SK-N-SH (cell line): Measurements from ENCODE around the gene SGTA. TPM values are rescaled to one million over a fixed set of nuclear protein-coding genes. Genes with fewer than 3 reads are reported as not detected.

Experiments used
- CTCF ChIA-PET: fragments of 300-600, 350-600 bp; formaldehyde crosslinking; extraction: SDS; loops from one replicate; lab custom pipeline; 2021; lab: Yijun Ruan, JAX
- POLR2A ChIA-PET: fragments of 350-600 bp; sonication (Branson Sonifier 250); formaldehyde crosslinking; extraction: SDS; loops from one replicate; lab custom pipeline; 2020; ENCODE audit warnings: antibody characterized with exemption, inconsistent platforms; lab: Yijun Ruan, JAX
- DNase-seq: peaks from one replicate; pipeline ENCODE4 v3.0.0; 2012
- H2AFZ ChIP-seq: fragments of 200-600 bp; sonication (generic); 2 replicates; pipeline ENCODE4 v1.8.1; 2016; ENCODE audit warnings: antibody characterized with exemption, mild to moderate bottlenecking, low read depth
- H3F3A ChIP-seq: fragments of 200-600 bp; sonication (generic); replicated peaks from 2 replicates; pipeline ENCODE3; 2016; ENCODE audit warnings: antibody characterized with exemption, mild to moderate bottlenecking; ENCODE audit not compliant: insufficient read depth
- H3K27ac ChIP-seq, 2 experiments: fragments of 200-500 bp in 1 of 2; fragments of 200-600 bp in 1 of 2; sonication (Bioruptor generic) in 1 of 2; sonication (generic), shearing (Covaris generic) in 1 of 2; 2 replicates each; pipeline versions ENCODE4 v1.5.1 to v1.6.1; 2014 to 2016; ENCODE audit warnings: low read depth in 2 of 2, inconsistent platforms in 1 of 2, low read length in 1 of 2, mild to moderate bottlenecking in 1 of 2, mixed read lengths in 1 of 2
- H3K27me3 ChIP-seq: fragments of 200-600 bp; sonication (generic), shearing (Covaris generic); 2 replicates; pipeline ENCODE4 v1.6.1; 2016; ENCODE audit warnings: mixed run types; ENCODE audit not compliant: insufficient read depth
- H3K36me3 ChIP-seq, 2 experiments: fragments of 200-500 bp in 1 of 2; fragments of 200-600 bp in 1 of 2; sonication (Bioruptor generic) in 1 of 2; sonication (generic) in 1 of 2; replicated peaks in 1 of 2; 2 replicates each; pipeline versions ENCODE3 to v1.5.1; 2014 to 2016; ENCODE audit warnings: low read length in 1 of 2, mild to moderate bottlenecking in 1 of 2; ENCODE audit not compliant: insufficient read depth in 2 of 2, control insufficient read depth in 1 of 2
- H3K4me1 ChIP-seq, 2 experiments: fragments of 200-500 bp in 1 of 2; fragments of 200-600 bp in 1 of 2; sonication (Bioruptor generic) in 1 of 2; sonication (generic), shearing (Covaris generic) in 1 of 2; 2 replicates each; pipeline versions ENCODE4 v1.5.1 to v1.6.1; 2014 to 2016; ENCODE audit warnings: low read depth in 1 of 2, low read length in 1 of 2, mixed run types in 1 of 2; ENCODE audit not compliant: insufficient read depth in 2 of 2, control insufficient read depth in 1 of 2
- H3K4me2 ChIP-seq: fragments of 200-600 bp; sonication (generic), shearing (Covaris generic); 2 replicates; pipeline ENCODE4 v1.6.1; 2017; ENCODE audit warnings: mixed run types
- H3K4me3 ChIP-seq, 2 experiments: fragments of 200-500 bp in 1 of 2; fragments of 200-600 bp in 1 of 2; sonication (Bioruptor generic) in 1 of 2; sonication (generic), shearing (Covaris generic) in 1 of 2; 2 replicates each; pipeline versions ENCODE4 v1.5.1 to v1.8.1; 2014 to 2016; ENCODE audit warnings: low read depth in 2 of 2, inconsistent platforms in 1 of 2, low read length in 1 of 2, mild to moderate bottlenecking in 1 of 2, mixed read lengths in 1 of 2, moderate library complexity in 1 of 2
- H3K79me2 ChIP-seq: fragments of 200-600 bp; sonication (generic); 2 replicates; pipeline ENCODE4 v1.8.1; 2017; ENCODE audit warnings: mild to moderate bottlenecking; ENCODE audit not compliant: insufficient read depth
- H3K9ac ChIP-seq: fragments of 200-600 bp; sonication (generic); 2 replicates; pipeline ENCODE4 v1.6.1; 2017; ENCODE audit warnings: mixed run types
- H3K9me2 ChIP-seq: fragments of 200-600 bp; sonication (generic); 2 replicates; pipeline ENCODE4 v1.6.1; 2017; ENCODE audit warnings: mixed run types
- H3K9me3 ChIP-seq: fragments of 200-600 bp; sonication (generic); 2 replicates; pipeline ENCODE4 v1.6.1; 2017; ENCODE audit warnings: mixed run types, mild to moderate bottlenecking, moderate library complexity
- H4K20me1 ChIP-seq: fragments of 200-600 bp; sonication (generic); 2 replicates; pipeline ENCODE4 v1.6.1; 2017; ENCODE audit warnings: mild to moderate bottlenecking, mixed run types; ENCODE audit not compliant: insufficient read depth
- CHD2 ChIP-seq: fragments of 150-350 bp; IDR thresholded peaks from 2 replicates; pipeline ENCODE4 v1.6.1; 2018; ENCODE audit warnings: low read length; ENCODE audit not compliant: partially characterized antibody
- CTCF ChIP-seq: fragments of 200-600 bp; sonication (generic); IDR thresholded peaks from 2 replicates; pipeline ENCODE4 v1.6.1; 2017; ENCODE audit warnings: antibody characterized with exemption, mild to moderate bottlenecking, moderate library complexity
- ELF1 ChIP-seq: IDR thresholded peaks from 2 replicates; pipeline ENCODE4 v1.4.0; 2012
- EP300 ChIP-seq, 2 experiments: IDR thresholded peaks; 2 replicates each; pipeline versions ENCODE4 v1.4.0 to v1.6.1; 2012; ENCODE audit warnings: borderline replicate concordance in 1 of 2, low read depth in 1 of 2, low read length in 1 of 2
- EZH2phosphoT487 ChIP-seq: fragments of 200-600 bp; sonication (generic); IDR thresholded peaks from 2 replicates; pipeline ENCODE4 v1.6.1; 2017; ENCODE audit warnings: low read depth, mixed run types, mild to moderate bottlenecking, antibody characterized with exemption, moderate library complexity, borderline replicate concordance
- FOSL2 ChIP-seq: IDR thresholded peaks from 2 replicates; pipeline ENCODE4 v1.4.0; 2012; ENCODE audit warnings: low read depth, mild to moderate bottlenecking, moderate library complexity, borderline replicate concordance
- GABPA ChIP-seq: IDR thresholded peaks from 2 replicates; pipeline ENCODE4 v1.4.0; 2012; ENCODE audit warnings: low read depth, mild to moderate bottlenecking
- IRF3 ChIP-seq: fragments of 150-350 bp; IDR thresholded peaks from 2 replicates; pipeline ENCODE4 v1.6.1; 2016; ENCODE audit warnings: mild to moderate bottlenecking, low read depth, low read length
- MAX ChIP-seq: IDR thresholded peaks from 2 replicates; pipeline ENCODE4 v1.4.0; 2012; ENCODE audit warnings: low read depth
- MEF2A ChIP-seq: IDR thresholded peaks from 2 replicates; pipeline ENCODE4 v1.4.0; 2012; ENCODE audit warnings: low read depth, borderline replicate concordance
- NFIC ChIP-seq: IDR thresholded peaks from 2 replicates; pipeline ENCODE4 v1.4.0; 2012; ENCODE audit warnings: borderline replicate concordance
- NRF1 ChIP-seq: IDR thresholded peaks from 2 replicates; pipeline ENCODE4 v1.6.1; 2012; ENCODE audit warnings: low read depth, mild to moderate bottlenecking, low read length
- RFX5 ChIP-seq: IDR thresholded peaks from 2 replicates; pipeline ENCODE4 v1.6.1; 2012; ENCODE audit warnings: mild to moderate bottlenecking, improper control_type of control experiment, low read length
- SMC3 ChIP-seq: IDR thresholded peaks from 2 replicates; pipeline ENCODE4 v1.6.1; 2012; ENCODE audit warnings: low read depth, low read length, improper control_type of control experiment
- TEAD4 ChIP-seq: IDR thresholded peaks from 2 replicates; pipeline ENCODE4 v1.4.0; 2012; ENCODE audit warnings: mild to moderate bottlenecking, borderline replicate concordance; ENCODE audit not compliant: insufficient read depth
- USF1 ChIP-seq: IDR thresholded peaks from 2 replicates; pipeline ENCODE4 v1.4.0; 2012; ENCODE audit warnings: low read depth, borderline replicate concordance
- USF2 ChIP-seq: fragments of 150-350 bp; IDR thresholded peaks from 2 replicates; pipeline ENCODE4 v1.6.1; 2017; ENCODE audit warnings: antibody characterized with exemption, low read length, low read depth, borderline replicate concordance
- YY1 ChIP-seq: IDR thresholded peaks from 2 replicates; pipeline ENCODE4 v1.4.0; 2012; ENCODE audit warnings: low read depth, mild to moderate bottlenecking
- WGBS: methylation state at CpG from one replicate; pipeline ENCODE4 v1.1.6; 2017; ENCODE audit warnings: low lambda C conversion rate; 5-methylcytosine and 5-hydroxymethylcytosine counted together
- polyA plus RNA-seq, 3 experiments: library from polyadenylated mRNA; depleted of rRNA; stranded (reverse); fragments of >200 nt; gene quantifications; 2 replicates each; pipeline ENCODE4 v1.2.3, GENCODE V29; 2012
- TF ChIP-seq, protein P1 (sequence below): IDR thresholded peaks from 2 replicates; pipeline ENCODE4 v1.6.1; 2012; ENCODE audit warnings: mild to moderate bottlenecking, low read depth, low read length, moderate library complexity

SGTA gene
- polyA plus RNA-seq, 1 of the 3 experiments (the other 2 are of a cell fraction): 78.4 TPM

DNA sequence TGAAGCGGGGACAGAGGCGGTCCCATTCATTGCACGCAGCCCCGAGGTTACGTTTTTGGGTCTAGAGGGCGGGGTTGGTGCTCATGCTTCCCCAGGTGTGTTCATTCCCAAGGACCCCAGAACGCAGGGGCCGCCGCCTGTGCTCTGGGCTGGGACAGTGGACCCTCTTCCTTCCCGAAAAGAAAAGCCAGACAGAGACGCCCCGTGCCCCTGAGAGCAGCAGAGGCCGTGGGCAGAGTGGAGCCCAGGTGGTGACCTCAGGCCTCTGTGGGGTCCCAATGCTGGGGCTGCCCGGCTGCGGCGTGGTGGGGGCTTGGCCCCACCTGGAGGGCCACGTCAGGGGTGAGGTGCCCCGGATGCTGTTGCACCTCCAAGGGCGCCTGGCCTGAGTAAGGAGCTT, 15.4 kb downstream of the SGTA start:
- H3K27me3 ChIP-seq: no peaks in the 10 kb centered on the region
- peaks cover 37% of the 10 kb centered on the region for H4K20me1 ChIP-seq
- no peak for TF ChIP-seq FOSL2
- no peak for TF ChIP-seq NRF1
- no peak for TF ChIP-seq SMC3
- TF ChIP-seq TEAD4: no peak
- TF ChIP-seq, protein P1, sequence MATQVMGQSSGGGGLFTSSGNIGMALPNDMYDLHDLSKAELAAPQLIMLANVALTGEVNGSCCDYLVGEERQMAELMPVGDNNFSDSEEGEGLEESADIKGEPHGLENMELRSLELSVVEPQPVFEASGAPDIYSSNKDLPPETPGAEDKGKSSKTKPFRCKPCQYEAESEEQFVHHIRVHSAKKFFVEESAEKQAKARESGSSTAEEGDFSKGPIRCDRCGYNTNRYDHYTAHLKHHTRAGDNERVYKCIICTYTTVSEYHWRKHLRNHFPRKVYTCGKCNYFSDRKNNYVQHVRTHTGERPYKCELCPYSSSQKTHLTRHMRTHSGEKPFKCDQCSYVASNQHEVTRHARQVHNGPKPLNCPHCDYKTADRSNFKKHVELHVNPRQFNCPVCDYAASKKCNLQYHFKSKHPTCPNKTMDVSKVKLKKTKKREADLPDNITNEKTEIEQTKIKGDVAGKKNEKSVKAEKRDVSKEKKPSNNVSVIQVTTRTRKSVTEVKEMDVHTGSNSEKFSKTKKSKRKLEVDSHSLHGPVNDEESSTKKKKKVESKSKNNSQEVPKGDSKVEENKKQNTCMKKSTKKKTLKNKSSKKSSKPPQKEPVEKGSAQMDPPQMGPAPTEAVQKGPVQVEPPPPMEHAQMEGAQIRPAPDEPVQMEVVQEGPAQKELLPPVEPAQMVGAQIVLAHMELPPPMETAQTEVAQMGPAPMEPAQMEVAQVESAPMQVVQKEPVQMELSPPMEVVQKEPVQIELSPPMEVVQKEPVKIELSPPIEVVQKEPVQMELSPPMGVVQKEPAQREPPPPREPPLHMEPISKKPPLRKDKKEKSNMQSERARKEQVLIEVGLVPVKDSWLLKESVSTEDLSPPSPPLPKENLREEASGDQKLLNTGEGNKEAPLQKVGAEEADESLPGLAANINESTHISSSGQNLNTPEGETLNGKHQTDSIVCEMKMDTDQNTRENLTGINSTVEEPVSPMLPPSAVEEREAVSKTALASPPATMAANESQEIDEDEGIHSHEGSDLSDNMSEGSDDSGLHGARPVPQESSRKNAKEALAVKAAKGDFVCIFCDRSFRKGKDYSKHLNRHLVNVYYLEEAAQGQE: no peak
- TF ChIP-seq YY1: no peak
- TF ChIP-seq IRF3: no peak
- no peak for TF ChIP-seq RFX5
- TF ChIP-seq EZH2phosphoT487: no peak
- no peak for TF ChIP-seq MEF2A
- TF ChIP-seq MAX: no peak
- no peak for TF ChIP-seq NFIC
- no peak for TF ChIP-seq ELF1
- no peak for TF ChIP-seq CTCF
- TF ChIP-seq CHD2: no peak
- TF ChIP-seq USF2: no peak
- no peak for TF ChIP-seq EP300 (IDR thresholded peaks at IDR 0.05; ENCODE audit: borderline replicate concordance in 1 of 2, low read depth in 1 of 2, low read length in 1 of 2)
- no peak for TF ChIP-seq USF1
- no peak for TF ChIP-seq GABPA
- H3F3A ChIP-seq: no peaks in the 10 kb centered on the region
- POLR2A ChIA-PET: no interaction called here
- peaks cover 6 to 58% of the 10 kb centered on the region in 2 experiments for H3K36me3 ChIP-seq
- no peak overlapping the region for H2AFZ ChIP-seq
- no peaks in the 10 kb centered on the region for H3K9me2 ChIP-seq
- CTCF ChIA-PET: no interaction called here
- H3K9me3 ChIP-seq: no peaks in the 10 kb centered on the region
- peaks cover 44% of the 10 kb centered on the region for H3K79me2 ChIP-seq
- no peak overlapping the region for H3K27ac ChIP-seq
- H3K4me2 ChIP-seq: no peak overlapping the region
- no peak overlapping the region for H3K4me3 ChIP-seq
- 93% methylated on average over 19 of the region's 19 CpGs for WGBS
- no peak overlapping the region for H3K9ac ChIP-seq
- DNase-seq: no peak
- H3K4me1 ChIP-seq: no peaks in the 10 kb centered on the region
